Suprapubic skin (tissue), 4 donors: Measurements from ENCODE around the gene E2F6.

Experiments
- CTCF ChIP-seq, 2 donors: fragments of 200-600 bp in 1 of 2; fragments of 450-650 bp in 1 of 2; sonication (generic) in 1 of 2; IDR thresholded peaks; one replicate each; pipeline ENCODE4 v1.5.1; 2016 to 2019; ENCODE audit warnings: antibody characterized with exemption in 2 of 2, mild to moderate bottlenecking in 1 of 2, moderate library complexity in 1 of 2
- POLR2A ChIP-seq, 2 donors: fragments of 450-650 bp; IDR thresholded peaks; one replicate each; pipeline ENCODE4 v1.6.1; 2017; ENCODE audit warnings: antibody characterized with exemption in 2 of 2, mild to moderate bottlenecking in 2 of 2, moderate library complexity in 2 of 2
- POLR2AphosphoS5 ChIP-seq, 3 donors: sonication (generic); formaldehyde crosslinking; IDR thresholded peaks; one replicate each; pipeline ENCODE4 v1.6.1; 2017; ENCODE audit warnings: antibody characterized with exemption in 3 of 3

- TF ChIP-seq CTCF (IDR thresholded peaks at IDR 0.05) (no peak), POLR2AphosphoS5 (IDR thresholded peaks at IDR 0.05) (no peak), POLR2A (IDR thresholded peaks at IDR 0.05) (no peak)
These were observed 13.1 kb upstream of the E2F6 start for GRCh38 chr2:11478899-11479605.
